ENCODE data around the gene TTLL10. TPM values are rescaled to one million over a fixed set of nuclear protein-coding genes. Genes with fewer than 3 reads are reported as not detected.

Gene TTLL10
- polyA plus RNA-seq, 1 donor from 2014 or later, result not detected

DNA sequence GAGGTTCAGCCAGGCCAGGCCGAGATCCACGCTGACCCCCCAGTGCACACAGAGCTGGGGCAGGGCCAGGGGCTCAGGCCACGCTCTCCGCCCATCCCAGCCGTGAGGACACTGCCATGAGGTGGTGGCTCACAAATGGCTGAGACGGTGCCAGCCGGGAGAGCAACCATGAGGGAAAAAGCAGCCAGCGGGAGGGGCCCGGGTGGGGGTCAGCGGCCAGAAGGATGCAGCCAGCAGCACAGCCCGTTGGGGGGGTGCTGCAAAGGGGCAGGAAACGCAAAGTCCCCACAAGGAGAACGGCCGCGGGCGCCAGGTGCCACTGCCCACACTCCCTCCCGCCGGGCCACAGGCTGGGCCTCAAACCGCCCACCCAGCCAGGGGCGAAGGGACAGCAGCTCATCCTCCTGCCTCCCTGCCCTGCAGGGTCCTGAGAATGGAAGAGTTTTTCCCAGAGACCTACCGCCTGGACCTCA is 8.3 kb downstream of the TTLL10 start:
- no peaks in the 10 kb centered on the region for H4K20me1 ChIP-seq (ENCODE audit: insufficient read depth)
- no peaks in the 10 kb centered on the region for H3K79me2 ChIP-seq (replicated peaks; ENCODE audit: insufficient read depth, low read length)
- no peaks in the 10 kb centered on the region for H3K36me3 ChIP-seq (ENCODE audit: insufficient read depth, low read length)
- H3K4me2 ChIP-seq (ENCODE audit: low read length), result no peak overlapping the region
- H2AFZ ChIP-seq (ENCODE audit: low read depth, low read length), result no peak overlapping the region
- no peak overlapping the region for H3K9ac ChIP-seq (ENCODE audit: low read length)
- H3K9me3 ChIP-seq (ENCODE audit: low read length), result no peaks in the 10 kb centered on the region
- H3F3A ChIP-seq (ENCODE audit: insufficient read depth, low read length, poor library complexity, severe bottlenecking), result no peaks in the 10 kb centered on the region
- H3K27me3 ChIP-seq (ENCODE audit: insufficient read depth, low read depth, low read length), result no peaks in the 10 kb centered on the region
- no peaks in the 10 kb centered on the region for H3K9me2 ChIP-seq (ENCODE audit: insufficient read depth, low read length)
- H3K4me3 ChIP-seq (ENCODE audit: low read length), result no peak overlapping the region
- no peak overlapping the region for H3K27ac ChIP-seq (ENCODE audit: low read length)
- TF ChIP-seq SMC3 (conservative IDR thresholded peaks at IDR 0.05; ENCODE audit: poor library complexity), result no peak
- TF ChIP-seq, protein P1, sequence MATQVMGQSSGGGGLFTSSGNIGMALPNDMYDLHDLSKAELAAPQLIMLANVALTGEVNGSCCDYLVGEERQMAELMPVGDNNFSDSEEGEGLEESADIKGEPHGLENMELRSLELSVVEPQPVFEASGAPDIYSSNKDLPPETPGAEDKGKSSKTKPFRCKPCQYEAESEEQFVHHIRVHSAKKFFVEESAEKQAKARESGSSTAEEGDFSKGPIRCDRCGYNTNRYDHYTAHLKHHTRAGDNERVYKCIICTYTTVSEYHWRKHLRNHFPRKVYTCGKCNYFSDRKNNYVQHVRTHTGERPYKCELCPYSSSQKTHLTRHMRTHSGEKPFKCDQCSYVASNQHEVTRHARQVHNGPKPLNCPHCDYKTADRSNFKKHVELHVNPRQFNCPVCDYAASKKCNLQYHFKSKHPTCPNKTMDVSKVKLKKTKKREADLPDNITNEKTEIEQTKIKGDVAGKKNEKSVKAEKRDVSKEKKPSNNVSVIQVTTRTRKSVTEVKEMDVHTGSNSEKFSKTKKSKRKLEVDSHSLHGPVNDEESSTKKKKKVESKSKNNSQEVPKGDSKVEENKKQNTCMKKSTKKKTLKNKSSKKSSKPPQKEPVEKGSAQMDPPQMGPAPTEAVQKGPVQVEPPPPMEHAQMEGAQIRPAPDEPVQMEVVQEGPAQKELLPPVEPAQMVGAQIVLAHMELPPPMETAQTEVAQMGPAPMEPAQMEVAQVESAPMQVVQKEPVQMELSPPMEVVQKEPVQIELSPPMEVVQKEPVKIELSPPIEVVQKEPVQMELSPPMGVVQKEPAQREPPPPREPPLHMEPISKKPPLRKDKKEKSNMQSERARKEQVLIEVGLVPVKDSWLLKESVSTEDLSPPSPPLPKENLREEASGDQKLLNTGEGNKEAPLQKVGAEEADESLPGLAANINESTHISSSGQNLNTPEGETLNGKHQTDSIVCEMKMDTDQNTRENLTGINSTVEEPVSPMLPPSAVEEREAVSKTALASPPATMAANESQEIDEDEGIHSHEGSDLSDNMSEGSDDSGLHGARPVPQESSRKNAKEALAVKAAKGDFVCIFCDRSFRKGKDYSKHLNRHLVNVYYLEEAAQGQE (IDR thresholded peaks at IDR 0.05; ENCODE audit: borderline replicate concordance), result no peak
- no peak for TF ChIP-seq POLR2AphosphoS5 (IDR thresholded peaks at IDR 0.05)
- TF ChIP-seq EP300 (conservative IDR thresholded peaks at IDR 0.05; ENCODE audit: poor library complexity, severe bottlenecking), result no peak
- no peak for TF ChIP-seq MXI1 (conservative IDR thresholded peaks at IDR 0.05; ENCODE audit: poor library complexity, severe bottlenecking)
- no peak for TF ChIP-seq EZH2 (IDR thresholded peaks at IDR 0.05; ENCODE audit: borderline replicate concordance, insufficient read depth, low read length, poor library complexity, severe bottlenecking)
- TF ChIP-seq RAD21 (conservative IDR thresholded peaks at IDR 0.05), result no peak
- TF ChIP-seq, protein P2, sequence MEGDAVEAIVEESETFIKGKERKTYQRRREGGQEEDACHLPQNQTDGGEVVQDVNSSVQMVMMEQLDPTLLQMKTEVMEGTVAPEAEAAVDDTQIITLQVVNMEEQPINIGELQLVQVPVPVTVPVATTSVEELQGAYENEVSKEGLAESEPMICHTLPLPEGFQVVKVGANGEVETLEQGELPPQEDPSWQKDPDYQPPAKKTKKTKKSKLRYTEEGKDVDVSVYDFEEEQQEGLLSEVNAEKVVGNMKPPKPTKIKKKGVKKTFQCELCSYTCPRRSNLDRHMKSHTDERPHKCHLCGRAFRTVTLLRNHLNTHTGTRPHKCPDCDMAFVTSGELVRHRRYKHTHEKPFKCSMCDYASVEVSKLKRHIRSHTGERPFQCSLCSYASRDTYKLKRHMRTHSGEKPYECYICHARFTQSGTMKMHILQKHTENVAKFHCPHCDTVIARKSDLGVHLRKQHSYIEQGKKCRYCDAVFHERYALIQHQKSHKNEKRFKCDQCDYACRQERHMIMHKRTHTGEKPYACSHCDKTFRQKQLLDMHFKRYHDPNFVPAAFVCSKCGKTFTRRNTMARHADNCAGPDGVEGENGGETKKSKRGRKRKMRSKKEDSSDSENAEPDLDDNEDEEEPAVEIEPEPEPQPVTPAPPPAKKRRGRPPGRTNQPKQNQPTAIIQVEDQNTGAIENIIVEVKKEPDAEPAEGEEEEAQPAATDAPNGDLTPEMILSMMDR (IDR thresholded peaks at IDR 0.05; ENCODE audit: poor library complexity, severe bottlenecking), result no peak
- no peak for TF ChIP-seq TAF1 (IDR thresholded peaks at IDR 0.05; ENCODE audit: low read depth)

DNA sequence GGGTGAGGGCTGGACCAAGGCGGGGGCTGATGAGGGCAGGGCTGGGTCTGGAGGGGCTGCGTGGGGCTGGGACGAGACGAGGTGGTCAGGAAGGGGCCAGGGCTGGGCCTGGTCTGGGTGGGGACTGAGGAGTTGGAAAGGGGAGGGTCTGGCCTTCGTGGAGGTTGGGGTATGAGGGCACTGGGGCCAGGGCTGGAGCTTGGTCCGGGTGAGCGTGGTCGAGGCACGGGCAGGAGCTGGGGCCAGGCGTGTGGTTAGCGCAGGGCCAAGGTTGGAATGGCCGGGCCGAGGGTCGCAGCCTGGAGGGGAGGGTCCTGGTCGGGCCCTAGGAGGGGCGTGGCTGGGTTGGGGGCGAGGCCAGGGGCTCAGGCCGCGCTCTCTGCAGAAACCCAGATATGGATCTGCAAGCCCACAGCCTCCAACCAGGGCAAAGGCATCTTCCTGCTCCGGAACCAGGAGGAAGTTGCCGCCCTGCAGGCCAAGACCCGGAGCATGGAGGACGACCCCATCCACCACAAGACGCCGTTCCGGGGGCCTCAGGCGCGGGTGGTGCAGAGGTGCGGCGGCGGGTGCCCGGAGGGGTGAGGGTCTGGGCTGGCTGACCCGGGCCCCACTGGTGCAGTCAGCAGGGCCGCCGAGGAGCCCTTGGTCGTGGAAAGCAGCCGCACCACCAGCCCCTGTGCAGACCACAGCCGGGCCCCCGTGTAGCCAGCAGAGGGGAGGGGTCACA is 9.0 kb downstream of the TTLL10 start:
- no peaks in the 10 kb centered on the region for H3K9me2 ChIP-seq (ENCODE audit: insufficient read depth, low read length)
- no peaks in the 10 kb centered on the region for H3K79me2 ChIP-seq (replicated peaks; ENCODE audit: insufficient read depth, low read length)
- no peaks in the 10 kb centered on the region for H3K9me3 ChIP-seq (ENCODE audit: low read length)
- no peak overlapping the region for H3K4me3 ChIP-seq (ENCODE audit: low read length)
- H2AFZ ChIP-seq (ENCODE audit: low read depth, low read length), result no peak overlapping the region
- H3K4me2 ChIP-seq (ENCODE audit: low read length), result no peak overlapping the region
- TF ChIP-seq, protein P1 (IDR thresholded peaks at IDR 0.05; ENCODE audit: borderline replicate concordance), result no peak
- TF ChIP-seq POLR2AphosphoS5 (IDR thresholded peaks at IDR 0.05) (no peak), SMC3 (conservative IDR thresholded peaks at IDR 0.05; ENCODE audit: poor library complexity) (no peak)
- no peak overlapping the region for H3K9ac ChIP-seq (ENCODE audit: low read length)
- no peaks in the 10 kb centered on the region for H4K20me1 ChIP-seq (ENCODE audit: insufficient read depth)
- no peak overlapping the region for H3K27ac ChIP-seq (ENCODE audit: low read length)
- H3F3A ChIP-seq (ENCODE audit: insufficient read depth, low read length, poor library complexity, severe bottlenecking), result no peaks in the 10 kb centered on the region
- H3K27me3 ChIP-seq (ENCODE audit: insufficient read depth, low read depth, low read length), result no peaks in the 10 kb centered on the region
- H3K36me3 ChIP-seq (ENCODE audit: insufficient read depth, low read length), result no peaks in the 10 kb centered on the region
